ENCODE data around the gene ADGRL1. TPM values are rescaled to one million over a fixed set of nuclear protein-coding genes. Genes with fewer than 3 reads are reported as not detected.

Gene ADGRL1
- total RNA-seq, 5 donors from 2014 or later (not counting 1 experiment from before 2014, with no cell fraction given) = 19.9 to 31.2 (median 28.0) TPM

DNA sequence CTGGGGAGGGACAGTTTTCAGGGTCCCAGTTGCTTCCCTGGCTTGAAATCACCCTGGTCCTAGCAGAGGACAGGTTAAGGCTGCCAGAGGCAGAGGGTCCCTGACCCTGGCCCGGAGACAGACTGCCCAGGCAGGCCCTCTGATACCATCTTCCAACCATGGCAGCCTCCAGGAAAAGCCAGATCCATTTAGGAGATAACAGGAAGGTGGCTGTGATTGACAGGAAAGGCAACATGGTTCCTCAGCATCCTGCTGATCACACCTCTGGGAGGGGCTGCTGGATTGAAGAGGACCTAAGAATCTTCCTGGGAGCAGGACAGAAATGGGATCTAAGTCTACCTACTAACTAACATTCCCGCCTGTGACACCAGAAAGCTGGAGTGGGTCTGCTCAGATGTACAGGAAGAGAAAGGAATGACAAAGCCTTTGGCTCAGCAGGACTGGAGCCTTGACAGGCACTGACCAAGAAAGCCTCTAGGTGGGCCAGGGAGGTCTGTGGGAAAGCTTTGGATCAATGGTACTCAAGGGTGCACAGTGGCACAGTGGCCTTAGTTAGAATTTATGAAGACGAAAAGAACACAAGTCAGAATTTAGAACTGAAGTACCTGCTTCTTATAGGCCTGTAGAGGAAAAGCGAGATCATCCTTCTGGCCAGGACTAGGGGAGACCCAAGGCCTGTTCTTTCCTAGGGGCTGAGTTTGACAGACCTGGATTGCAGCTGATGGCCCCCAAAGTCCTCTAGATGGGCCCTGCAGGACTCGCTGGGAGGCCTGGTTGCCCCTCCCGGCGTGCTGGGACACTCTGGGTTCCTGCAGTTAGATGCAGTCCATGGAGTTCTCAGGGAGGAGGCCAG lies 86.1 kb downstream of the ADGRL1 start:
- peak overlapping the region in 1 of 2 donors; percentile 39 for H3K27ac Mint-ChIP-seq

DNA sequence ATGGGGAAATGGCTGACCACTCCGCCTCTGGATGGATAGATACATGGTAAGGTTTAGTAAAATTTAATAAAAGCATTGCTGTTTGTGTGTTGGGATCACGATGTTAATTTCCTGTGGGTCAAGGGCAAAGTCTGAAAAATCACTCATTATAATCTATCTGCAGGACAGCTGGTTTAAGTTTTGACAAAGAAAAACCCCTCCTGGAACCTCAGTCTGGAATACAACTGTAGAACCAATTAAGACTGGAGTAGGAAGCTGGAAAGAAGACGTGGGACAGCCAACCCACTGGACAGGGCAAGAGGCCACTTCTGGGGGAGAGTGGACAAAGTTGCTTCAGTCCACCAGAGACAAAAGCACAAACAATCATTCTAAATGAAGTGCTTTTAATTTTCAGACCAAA lies 86.8 kb downstream of the ADGRL1 start:
- no peak for DNase-seq
- Mint-ChIP-seq H3K9me3 (no peaks in the 10 kb centered on the region), H3K4me3 (peak overlapping the region; percentile 81 to 96 (median 89)), H3K36me3 (no peaks in the 10 kb centered on the region), H3K4me1 (peaks cover 32 to 37% (median 33%) of the 10 kb centered on the region in 3 donors), H3K27ac (peak overlapping the region; percentile 87 to 89), H3K27me3 (no peaks in the 10 kb centered on the region)
- peaks cover 22 to 35% of the 10 kb centered on the region in 2 experiments for H3K4me1 ChIP-seq (ENCODE audit: control insufficient read depth in 1 of 2, extremely low read depth in 1 of 2, insufficient read depth in 2 of 2, low read length in 2 of 2)
- no peaks in the 10 kb centered on the region for H3K36me3 ChIP-seq (ENCODE audit: control insufficient read depth in 2 of 2, extremely low read depth in 1 of 2, insufficient read depth in 1 of 2, low read length in 1 of 2)
- 100% methylated on average over 1 of the region's 3 CpGs for WGBS (ENCODE audit: insufficient coverage)
- H3K9me3 ChIP-seq = no peaks in the 10 kb centered on the region
- H3K4me3 ChIP-seq (ENCODE audit: control insufficient read depth in 1 of 2, extremely low read depth in 1 of 2, low read length in 1 of 2) = no peak overlapping the region
- no peaks in the 10 kb centered on the region for H3K27me3 ChIP-seq (replicated peaks in 1 of 2; ENCODE audit: control insufficient read depth in 2 of 2, extremely low read depth in 1 of 2, insufficient read depth in 2 of 2, low read length in 1 of 2)
- CTCF ChIA-PET = interaction anchor here in 1 of 2 donors (0.5 to 0.6 kb wide), 2 partner anchors 17 to 42 kb away, joined by 3 read pairs; partner anchors contain the start of gene ASF1B
- ATAC-seq (replicated peaks in 1 of 4) = no peak
- peak overlapping the region; percentile 76 for H3K27ac ChIP-seq (ENCODE audit: low read length)
- POLR2A ChIA-PET = no interaction called here

More for the DNA sequence above, 86.1 kb downstream of the ADGRL1 start:
- no peaks in the 10 kb centered on the region for H3K36me3 Mint-ChIP-seq
- Histone ChIP-seq H3K4me3 (ENCODE audit: control insufficient read depth in 1 of 2, extremely low read depth in 1 of 2, low read length in 1 of 2) (no peak overlapping the region), H3K27me3 (replicated peaks in 1 of 2; ENCODE audit: control insufficient read depth in 2 of 2, extremely low read depth in 1 of 2, insufficient read depth in 2 of 2, low read length in 1 of 2) (no peaks in the 10 kb centered on the region), H3K9me3 (no peaks in the 10 kb centered on the region), H3K36me3 (ENCODE audit: control insufficient read depth in 2 of 2, extremely low read depth in 1 of 2, insufficient read depth in 1 of 2, low read length in 1 of 2) (no peaks in the 10 kb centered on the region), H3K27ac (ENCODE audit: low read length) (no peak overlapping the region), H3K4me1 (ENCODE audit: control insufficient read depth in 1 of 2, extremely low read depth in 1 of 2, insufficient read depth in 2 of 2, low read length in 2 of 2) (peaks cover 18 to 31% of the 10 kb centered on the region in 2 experiments)
- ATAC-seq (replicated peaks in 1 of 4) (no peak), DNase-seq (no peak)
- peak overlapping the region in 1 of 3 donors; percentile 7 for H3K4me3 Mint-ChIP-seq
- POLR2A ChIA-PET = no interaction called here
- 97% methylated on average over 5 of the region's 7 CpGs for WGBS (ENCODE audit: insufficient coverage)
- CTCF ChIA-PET = no interaction called here
- no peaks in the 10 kb centered on the region for H3K9me3 Mint-ChIP-seq
- no peaks in the 10 kb centered on the region for H3K27me3 Mint-ChIP-seq
- peaks cover 29 to 33% (median 29%) of the 10 kb centered on the region in 3 donors for H3K4me1 Mint-ChIP-seq

DNA sequence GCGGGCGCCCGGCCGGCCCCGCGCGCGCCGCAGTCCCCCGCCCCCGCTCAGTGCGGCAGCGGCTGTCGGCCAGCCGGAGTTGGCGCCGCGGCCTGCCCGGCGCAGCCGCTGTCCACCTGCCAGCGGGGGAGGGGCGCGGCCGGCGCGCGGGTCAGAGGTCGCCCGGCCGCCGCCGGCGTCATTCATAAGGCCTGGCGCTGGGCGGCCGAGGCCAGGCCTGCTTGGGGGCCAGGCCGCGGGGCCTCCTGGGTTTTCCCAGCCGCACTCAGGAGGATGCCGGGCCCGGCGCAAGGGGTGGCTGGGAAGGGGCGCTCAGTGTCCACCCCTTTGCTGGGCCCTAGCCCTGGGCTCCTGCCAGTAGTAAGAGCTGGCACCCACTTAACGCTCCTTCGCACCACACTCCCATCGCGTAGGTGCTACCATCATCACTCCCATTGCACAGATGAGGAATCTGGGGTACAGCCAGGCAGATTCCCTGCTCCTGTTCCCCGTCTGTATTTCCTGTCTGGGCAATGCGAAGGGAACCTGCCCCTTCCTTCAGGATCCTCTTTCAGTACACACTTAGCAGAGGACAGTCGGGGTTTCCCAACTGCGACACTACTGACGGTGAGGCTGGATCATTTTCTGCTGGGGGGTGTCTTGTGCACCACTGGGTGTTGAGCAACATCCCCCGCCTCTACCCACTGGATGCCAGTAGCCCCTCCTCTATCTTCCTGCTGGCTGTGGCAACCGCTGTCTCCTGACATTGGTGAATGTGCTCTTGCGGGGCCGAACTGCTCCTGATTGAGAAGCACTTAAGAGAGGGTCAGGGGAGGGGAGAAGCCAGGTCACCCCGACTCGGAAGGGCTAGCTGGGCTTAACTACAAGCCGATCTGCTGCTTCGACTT lies 87.6 kb downstream of the ADGRL1 start:
- Mint-ChIP-seq H3K27me3 (no peaks in the 10 kb centered on the region), H3K9me3 (no peaks in the 10 kb centered on the region), H3K27ac (peak overlapping the region; percentile 87 to 89), H3K36me3 (no peaks in the 10 kb centered on the region), H3K4me3 (peak overlapping the region; percentile 81 to 96 (median 89)), H3K4me1 (peaks cover 39 to 41% (median 40%) of the 10 kb centered on the region in 3 donors)
- H3K27me3 ChIP-seq (replicated peaks in 1 of 2; ENCODE audit: control insufficient read depth in 2 of 2, extremely low read depth in 1 of 2, insufficient read depth in 2 of 2, low read length in 1 of 2) = no peaks in the 10 kb centered on the region
- H3K36me3 ChIP-seq (ENCODE audit: control insufficient read depth in 2 of 2, extremely low read depth in 1 of 2, insufficient read depth in 1 of 2, low read length in 1 of 2) = no peaks in the 10 kb centered on the region
- H3K27ac ChIP-seq (ENCODE audit: low read length) = peak overlapping the region; percentile 76
- H3K4me1 ChIP-seq (ENCODE audit: control insufficient read depth in 1 of 2, extremely low read depth in 1 of 2, insufficient read depth in 2 of 2, low read length in 2 of 2) = peaks cover 24 to 43% of the 10 kb centered on the region in 2 experiments
- H3K4me3 ChIP-seq (ENCODE audit: control insufficient read depth in 1 of 2, extremely low read depth in 1 of 2, low read length in 1 of 2) = peak overlapping the region; percentile 51 to 67
- ATAC-seq (replicated peaks in 1 of 4) (peak in 1 of 4 experiments; percentile 30), DNase-seq (peak in 34 of 35 experiments; percentile 19 to 78 (median 60))
- POLR2A ChIA-PET = no interaction called here
- 1% methylated on average over 49 of the region's 61 CpGs for WGBS (ENCODE audit: insufficient coverage)
- no peaks in the 10 kb centered on the region for H3K9me3 ChIP-seq
- CTCF ChIA-PET = interaction anchor here (0.5 to 1.2 kb wide), 4 partner anchors 18 to 369 kb away, joined by 3 to 6 read pairs (median 4); partner anchors contain the start of gene ASF1B (in 2 of the 2)

DNA sequence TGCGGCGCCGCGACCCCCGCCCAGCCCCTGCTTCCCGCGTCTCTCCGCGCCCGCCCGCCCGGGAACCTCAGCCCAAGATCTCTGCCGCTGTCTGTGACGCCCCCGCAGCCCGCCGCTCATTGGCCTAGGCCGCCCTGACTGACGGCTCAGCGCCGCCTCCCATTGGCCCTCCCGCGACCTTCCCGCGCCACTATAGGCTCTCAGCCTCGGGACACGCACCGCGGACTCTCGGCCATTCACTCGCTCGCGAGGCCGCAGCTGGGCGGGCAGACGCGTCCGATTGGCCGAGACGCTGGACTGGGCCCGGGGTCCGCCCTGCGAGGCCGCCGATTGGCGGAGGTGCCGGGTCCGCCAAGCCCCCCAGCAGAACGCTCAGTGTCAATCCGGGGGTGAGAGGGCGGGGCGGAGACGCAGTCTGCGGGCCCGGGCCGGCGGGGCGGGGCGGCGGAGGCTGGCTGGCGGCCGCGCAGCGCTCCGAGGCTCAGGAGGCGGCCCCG lies 88.3 kb downstream of the ADGRL1 start, which contains the start of gene PRKACA:
PRKACA (minus strand) TSS at position 95 of the 497 bp plus-strand sequence. CDS start 215 bp downstream, outside the sequence.
- no peaks in the 10 kb centered on the region for H3K36me3 ChIP-seq (ENCODE audit: control insufficient read depth in 2 of 2, extremely low read depth in 1 of 2, insufficient read depth in 1 of 2, low read length in 1 of 2)
- Mint-ChIP-seq H3K27me3 (no peaks in the 10 kb centered on the region), H3K27ac (peak within 1 kb of the TSS; percentile 87 to 89), H3K4me1 (peaks cover 40 to 47% (median 46%) of the 10 kb centered on the region in 3 donors), H3K36me3 (no peaks in the 10 kb centered on the region), H3K4me3 (peak within 1 kb of the TSS; percentile 88 to 96 (median 92)), H3K9me3 (no peaks in the 10 kb centered on the region)
- DNase-seq = peak; percentile 93 to 99 (median 97)
- H3K27ac ChIP-seq (ENCODE audit: low read length) = peak within 1 kb of the TSS; percentile 76
- peak within 1 kb of the TSS; percentile 74 to 78 for H3K4me3 ChIP-seq (ENCODE audit: control insufficient read depth in 1 of 2, extremely low read depth in 1 of 2, low read length in 1 of 2)
- H3K9me3 ChIP-seq = no peaks in the 10 kb centered on the region
- peaks cover 26 to 50% of the 10 kb centered on the region in 2 experiments for H3K4me1 ChIP-seq (ENCODE audit: control insufficient read depth in 1 of 2, extremely low read depth in 1 of 2, insufficient read depth in 2 of 2, low read length in 2 of 2)
- no peaks in the 10 kb centered on the region for H3K27me3 ChIP-seq (replicated peaks in 1 of 2; ENCODE audit: control insufficient read depth in 2 of 2, extremely low read depth in 1 of 2, insufficient read depth in 2 of 2, low read length in 1 of 2)
- ChIA-PET CTCF (interaction anchor here in 1 of 2 donors (1.2 kb wide), 1 partner anchor 19 kb away, joined by 4 read pairs; the partner anchor contains the start of gene ASF1B), POLR2A (interaction anchor here in 1 of 2 donors (0.7 kb wide), 1 partner anchor 115 kb away, joined by 3 read pairs; no protein-coding TSS in a partner anchor)
- WGBS (ENCODE audit: insufficient coverage) = 0% methylated on average over 67 of the region's 67 CpGs
- ATAC-seq (replicated peaks in 1 of 4) = peak; percentile 87 to 95 (median 95)

DNA sequence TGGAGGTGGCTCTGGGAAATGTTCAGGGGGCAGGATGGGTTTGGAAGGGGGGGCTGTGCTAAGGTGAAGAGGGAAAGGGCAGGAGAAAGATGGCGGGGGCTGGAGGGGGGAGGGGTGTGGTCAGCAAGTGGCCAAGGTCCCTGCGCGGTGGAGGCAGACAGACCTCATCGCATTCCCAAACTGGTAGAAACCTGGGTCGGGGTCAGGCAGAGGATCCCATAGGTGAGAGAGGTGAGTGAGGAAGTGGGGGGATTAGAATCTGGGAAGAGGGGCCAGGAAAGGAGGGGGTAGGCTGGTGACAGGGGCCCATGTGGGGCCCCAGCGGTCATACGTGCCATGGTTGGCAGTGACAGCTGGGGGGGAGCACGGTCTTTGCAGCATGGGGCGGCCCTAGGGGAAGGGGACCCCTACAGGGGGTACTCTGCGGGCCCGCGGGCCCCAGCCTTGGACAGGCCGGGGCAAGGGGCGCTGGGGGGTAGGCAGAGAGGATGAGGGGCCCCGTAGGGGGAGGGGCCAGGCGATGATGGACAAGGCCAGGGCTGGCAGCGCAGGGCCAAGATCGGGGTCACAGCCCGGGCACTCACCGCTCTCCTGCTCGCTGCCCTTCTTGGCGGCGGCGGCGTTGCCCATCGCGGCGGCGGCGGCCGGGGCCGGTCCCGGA lies 88.9 kb downstream of the ADGRL1 start:
- DNase-seq (peak in 22 of 35 experiments; percentile 10 to 35 (median 18)), ATAC-seq (replicated peaks in 1 of 4) (peak in 2 of 4 experiments; percentile 1)
- Histone ChIP-seq H3K27me3 (replicated peaks in 1 of 2; ENCODE audit: control insufficient read depth in 2 of 2, extremely low read depth in 1 of 2, insufficient read depth in 2 of 2, low read length in 1 of 2) (no peaks in the 10 kb centered on the region), H3K36me3 (ENCODE audit: control insufficient read depth in 2 of 2, extremely low read depth in 1 of 2, insufficient read depth in 1 of 2, low read length in 1 of 2) (no peaks in the 10 kb centered on the region), H3K9me3 (no peaks in the 10 kb centered on the region), H3K27ac (ENCODE audit: low read length) (no peak overlapping the region), H3K4me1 (ENCODE audit: control insufficient read depth in 1 of 2, extremely low read depth in 1 of 2, insufficient read depth in 2 of 2, low read length in 2 of 2) (peaks cover 31 to 56% of the 10 kb centered on the region in 2 experiments), H3K4me3 (ENCODE audit: control insufficient read depth in 1 of 2, extremely low read depth in 1 of 2, low read length in 1 of 2) (peak overlapping the region; percentile 74 to 78)
- Mint-ChIP-seq H3K9me3 (no peaks in the 10 kb centered on the region), H3K4me3 (peak overlapping the region; percentile 88 to 95 (median 92)), H3K27me3 (no peaks in the 10 kb centered on the region), H3K4me1 (peaks cover 40 to 54% (median 52%) of the 10 kb centered on the region in 3 donors), H3K36me3 (no peaks in the 10 kb centered on the region), H3K27ac (peak overlapping the region; percentile 72 to 80)
- CTCF ChIA-PET = interaction anchor here in 1 of 2 donors (0.6 to 2.3 kb wide), 3 partner anchors 20 to 342 kb away, joined by 3 to 10 read pairs (median 7); partner anchors contain the start of gene ASF1B
- WGBS (ENCODE audit: insufficient coverage) = under 1% methylated on average over 32 of the region's 33 CpGs
- POLR2A ChIA-PET = interaction anchor here in 1 of 2 donors (0.7 kb wide), 1 partner anchor 115 kb away, joined by 3 read pairs; no protein-coding TSS in a partner anchor

Data from T-cell (primary cell).